HepG2 (cell line): Measurements from ENCODE around the gene SEMA3B. TPM values are rescaled to one million over a fixed set of nuclear protein-coding genes. Genes with fewer than 3 reads are reported as not detected.

Experiments
- EEA1 ChIP-seq: sonication (generic); formaldehyde crosslinking; IDR thresholded peaks from 2 replicates; pipeline ENCODE4 v1.5.1; 2020; ENCODE audit warnings: mild to moderate bottlenecking, missing genetic modification reagents, borderline replicate concordance
- FOXA1 ChIP-seq, 2 experiments: fragments of 450-650 bp in 1 of 2; sonication (generic) in 1 of 2; formaldehyde crosslinking in 1 of 2; IDR thresholded peaks; 2 replicates each; pipeline versions ENCODE4 v1.4.0 to v1.6.1; 2016 to 2020; ENCODE audit warnings: missing genetic modification reagents in 1 of 2
- GABPB1 ChIP-seq: IDR thresholded peaks from 2 replicates; pipeline ENCODE4 v1.6.1; 2016; ENCODE audit warnings: mild to moderate bottlenecking, missing genetic modification reagents, moderate library complexity, missing compliant biosample characterization
- KDM4B ChIP-seq: sonication (generic); formaldehyde crosslinking; IDR thresholded peaks from 2 replicates; pipeline ENCODE4 v1.4.0; 2020; ENCODE audit warnings: missing genetic modification reagents
- MED8 ChIP-seq: sonication (generic); formaldehyde crosslinking; IDR thresholded peaks from 2 replicates; pipeline ENCODE4 v1.8.1; 2023; ENCODE audit warnings: mild to moderate bottlenecking, missing genetic modification reagents; ENCODE audit not compliant: insufficient replicate concordance
- NR2F1 ChIP-seq, 2 experiments: fragments of 450-650 bp in 1 of 2; formaldehyde crosslinking in 1 of 2; IDR thresholded peaks; 2 replicates each; pipeline versions ENCODE4 v1.5.0 to v1.6.1; 2016 to 2020; ENCODE audit warnings: mild to moderate bottlenecking in 1 of 2, missing compliant biosample characterization in 1 of 2, missing genetic modification reagents in 1 of 2, moderate library complexity in 1 of 2
- NR2F6 ChIP-seq, 2 experiments: IDR thresholded peaks; 2 replicates each; pipeline ENCODE4 v1.6.1; 2016; ENCODE audit warnings: antibody characterized with exemption in 1 of 2, mild to moderate bottlenecking in 1 of 2
- TBL1XR1 ChIP-seq: fragments of 150-350 bp; IDR thresholded peaks from 2 replicates; pipeline ENCODE4 v1.6.1; 2014; ENCODE audit warnings: borderline replicate concordance, low read length; ENCODE audit not compliant: partially characterized antibody
- TCF7L2 ChIP-seq: IDR thresholded peaks from 2 replicates; pipeline ENCODE4 v1.6.1; 2011; ENCODE audit warnings: mild to moderate bottlenecking, low read depth, low read length, moderate library complexity
- ZKSCAN5 ChIP-seq: sonication (generic); formaldehyde crosslinking; IDR thresholded peaks from 2 replicates; pipeline ENCODE4 v1.5.1; 2020; ENCODE audit warnings: mild to moderate bottlenecking, missing genetic modification reagents
- ZKSCAN8 ChIP-seq: IDR thresholded peaks from 2 replicates; pipeline ENCODE4 v1.6.1; 2016; ENCODE audit warnings: borderline replicate concordance, missing genetic modification reagents, missing compliant biosample characterization
- ZNF12 ChIP-seq: sonication (generic); formaldehyde crosslinking; IDR thresholded peaks from 2 replicates; pipeline ENCODE4 v1.5.0; 2020; ENCODE audit warnings: missing genetic modification reagents
- ZNF143 ChIP-seq: sonication (generic); formaldehyde crosslinking; IDR thresholded peaks from 2 replicates; pipeline ENCODE4 v1.4.0; 2020; ENCODE audit warnings: missing genetic modification reagents
- ZNF20 ChIP-seq: sonication (generic); formaldehyde crosslinking; IDR thresholded peaks from 2 replicates; pipeline ENCODE4 v1.4.0; 2020; ENCODE audit warnings: mild to moderate bottlenecking, moderate library complexity, missing genetic modification reagents
- ZNF225 ChIP-seq: sonication (generic); formaldehyde crosslinking; IDR thresholded peaks from 2 replicates; pipeline ENCODE4 v1.4.0; 2020; ENCODE audit warnings: mild to moderate bottlenecking, missing genetic modification reagents
- ZNF484 ChIP-seq: sonication (generic); formaldehyde crosslinking; IDR thresholded peaks from 2 replicates; pipeline ENCODE4 v1.5.1; 2020; ENCODE audit warnings: mild to moderate bottlenecking, low read depth, missing genetic modification reagents, borderline replicate concordance
- ZNF501 ChIP-seq: sonication (generic); formaldehyde crosslinking; IDR thresholded peaks from 2 replicates; pipeline ENCODE4 v1.5.1; 2020; ENCODE audit warnings: mild to moderate bottlenecking, moderate library complexity, missing genetic modification reagents
- ZNF558 ChIP-seq: sonication (generic); formaldehyde crosslinking; IDR thresholded peaks from 2 replicates; pipeline ENCODE4 v1.9.0; 2022; ENCODE audit warnings: mild to moderate bottlenecking, missing genetic modification reagents, borderline replicate concordance
- ZNF572 ChIP-seq: sonication (generic); formaldehyde crosslinking; IDR thresholded peaks from 2 replicates; pipeline ENCODE4 v1.5.1; 2020; ENCODE audit warnings: mild to moderate bottlenecking, missing genetic modification reagents
- ZNF672 ChIP-seq: sonication (generic); formaldehyde crosslinking; IDR thresholded peaks from 2 replicates; pipeline ENCODE4 v1.8.1; 2022; ENCODE audit warnings: missing genetic modification reagents
- polyA plus RNA-seq, 8 experiments: library from polyadenylated mRNA; depleted of rRNA in 3 of 8; stranded (reverse) in 7 of 8; unstranded in 1 of 8; fragments of >200 nt; fragmentation: Illumina TruSeq in 4 of 8; extraction: Trizol in 4 of 8; gene quantifications; 2 replicates each; pipeline versions ENCODE4 v1.2.1 to v1.2.3, GENCODE V29; 2011 to 2016; ENCODE audit warnings: low read depth in 4 of 8, missing spikeins in 1 of 8, mixed read lengths in 1 of 8; ENCODE audit not compliant: insufficient read depth in 1 of 8
- total RNA-seq, 5 experiments: library from RNA; depleted of rRNA; stranded (reverse); fragments of >200 nt; fragmentation: Illumina TruSeq; extraction: Trizol; gene quantifications; 2 replicates each; pipeline ENCODE4 v1.2.3, GENCODE V29; 2016; ENCODE audit warnings: low read depth in 1 of 5
- TF ChIP-seq, protein P1 (sequence below): sonication (generic); formaldehyde crosslinking; IDR thresholded peaks from 2 replicates; pipeline ENCODE4 v1.5.0; 2020; ENCODE audit warnings: missing genetic modification reagents
- TF ChIP-seq, protein P2 (sequence below), 2 experiments: sonication (generic) in 1 of 2; formaldehyde crosslinking in 1 of 2; IDR thresholded peaks; 2 replicates each; pipeline versions ENCODE4 v1.5.1 to v1.6.1; 2011 to 2020; ENCODE audit warnings: borderline replicate concordance in 1 of 2, low read depth in 1 of 2, low read length in 1 of 2, mild to moderate bottlenecking in 1 of 2, missing genetic modification reagents in 1 of 2, moderate library complexity in 1 of 2

Gene SEMA3B
- total and polyA plus RNA-seq, 2 of the 13 experiments (the other 11 are each of a cell fraction or from before 2014, with no cell fraction given) = 93.2 to 158 TPM

DNA sequence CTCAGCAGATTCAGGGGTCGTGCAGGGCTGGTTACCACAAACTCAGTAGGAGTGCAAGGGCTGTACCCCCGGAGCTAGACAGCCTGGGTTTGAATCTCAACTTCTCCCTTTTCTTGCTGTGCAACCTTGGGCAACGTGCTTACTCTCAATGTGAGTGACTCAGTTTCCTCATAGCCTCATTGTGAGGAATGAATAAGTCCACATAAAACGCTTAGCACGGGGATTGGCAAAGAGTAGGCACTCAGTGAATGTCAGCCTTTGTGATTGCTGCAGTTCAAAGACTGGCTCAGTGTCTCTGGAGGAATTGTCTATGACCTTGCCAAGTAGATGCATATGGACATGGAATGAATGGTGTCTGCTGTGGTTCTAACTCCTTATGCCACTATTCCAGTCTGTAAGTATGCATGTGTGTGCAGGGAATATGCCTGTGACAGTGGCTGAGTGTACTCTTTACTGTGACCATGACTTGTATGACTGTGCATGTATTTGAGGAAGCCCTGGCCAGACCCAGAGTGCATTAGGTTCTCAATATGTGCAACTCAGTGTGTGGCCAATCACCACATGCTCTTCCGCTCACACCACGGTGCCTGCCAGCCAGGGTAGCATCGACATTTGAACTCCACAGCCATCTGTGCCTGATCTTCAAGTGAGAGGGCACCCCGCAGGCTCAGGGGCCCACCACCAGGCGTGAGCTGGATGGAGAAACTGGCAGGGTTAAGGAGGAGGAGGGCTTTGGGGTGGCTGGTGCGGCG, 31.2 kb downstream of the SEMA3B start (continued):
- TF ChIP-seq, protein P1, sequence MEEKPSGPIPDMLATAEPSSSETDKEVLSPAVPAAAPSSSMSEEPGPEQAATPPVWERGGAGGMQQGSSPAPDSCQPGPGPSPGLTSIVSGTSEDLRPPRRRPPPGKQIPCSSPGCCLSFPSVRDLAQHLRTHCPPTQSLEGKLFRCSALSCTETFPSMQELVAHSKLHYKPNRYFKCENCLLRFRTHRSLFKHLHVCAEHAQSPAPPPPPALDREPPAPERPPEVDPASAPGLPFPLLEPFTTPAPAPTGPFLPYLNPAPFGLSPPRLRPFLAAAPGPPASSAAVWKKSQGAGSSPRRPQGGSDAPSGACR = no peak
- TF ChIP-seq ZNF143 (CRISPR knock-in tag) (no peak), ZNF484 (CRISPR knock-in tag) (no peak), NR2F6 (IDR thresholded peaks at IDR 0.05) (no peak), NR2F6 (CRISPR knock-in tag; IDR thresholded peaks at IDR 0.05) (no peak), TBL1XR1 (no peak), ZNF558 (CRISPR knock-in tag) (no peak), FOXA1 (IDR thresholded peaks at IDR 0.05) (no peak), FOXA1 (CRISPR knock-in tag; IDR thresholded peaks at IDR 0.05) (no peak), KDM4B (CRISPR knock-in tag) (no peak), TCF7L2 (no peak), EEA1 (CRISPR knock-in tag) (no peak), GABPB1 (CRISPR knock-in tag) (no peak), ZNF12 (CRISPR knock-in tag) (no peak), MED8 (no peak), ZNF672 (CRISPR knock-in tag) (no peak), ZNF225 (no peak), ZNF20 (CRISPR knock-in tag) (no peak), ZNF572 (CRISPR knock-in tag) (no peak), ZNF501 (0 out of 2 replicates have a peak, but pooled peaks have one; percentile 4), ZKSCAN5 (no peak), NR2F1 (CRISPR knock-in tag; IDR thresholded peaks at IDR 0.05) (no peak), ZKSCAN8 (no peak)
- TF ChIP-seq, protein P2, sequence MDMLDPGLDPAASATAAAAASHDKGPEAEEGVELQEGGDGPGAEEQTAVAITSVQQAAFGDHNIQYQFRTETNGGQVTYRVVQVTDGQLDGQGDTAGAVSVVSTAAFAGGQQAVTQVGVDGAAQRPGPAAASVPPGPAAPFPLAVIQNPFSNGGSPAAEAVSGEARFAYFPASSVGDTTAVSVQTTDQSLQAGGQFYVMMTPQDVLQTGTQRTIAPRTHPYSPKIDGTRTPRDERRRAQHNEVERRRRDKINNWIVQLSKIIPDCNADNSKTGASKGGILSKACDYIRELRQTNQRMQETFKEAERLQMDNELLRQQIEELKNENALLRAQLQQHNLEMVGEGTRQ (IDR thresholded peaks at IDR 0.05; ENCODE audit: low read depth, low read length) = no peak
- TF ChIP-seq, protein P2 (CRISPR knock-in tag; IDR thresholded peaks at IDR 0.05; ENCODE audit: borderline replicate concordance) = no peak
